ENCODE data around the gene FOCAD. TPM values are rescaled to one million over a fixed set of nuclear protein-coding genes. Genes with fewer than 3 reads are reported as not detected.

Gene FOCAD
- total and polyA plus RNA-seq, 7 experiments from 2014 or later = 12.8 to 33.7 (median 18.3) TPM

GRCh38 chr9:20980832-20981455 is 296.9 kb downstream of the FOCAD start:
- Histone ChIP-seq H3K36me3 (ENCODE audit: control insufficient read depth in 2 of 3, insufficient read depth in 3 of 3, low read length in 3 of 3) (peaks cover 0 to 4% (median 3%) of the 10 kb centered on the region in 3 experiments), H3K4me1 (ENCODE audit: control insufficient read depth in 2 of 2, insufficient read depth in 2 of 2, low read length in 2 of 2) (no peaks in the 10 kb centered on the region), H3K9me3 (ENCODE audit: control insufficient read depth in 2 of 3, low read length in 3 of 3) (no peaks in the 10 kb centered on the region), H3K27ac (ENCODE audit: low read depth, low read length) (no peak overlapping the region), H3K4me3 (ENCODE audit: low read length) (no peak overlapping the region), H3K27me3 (ENCODE audit: control insufficient read depth in 2 of 2, insufficient read depth in 2 of 2, low read length in 2 of 2) (no peaks in the 10 kb centered on the region)
- DNase-seq (no peak), ATAC-seq (peak; percentile 70)
- Mint-ChIP-seq H3K9me3 (no peaks in the 10 kb centered on the region), H3K27me3 (no peaks in the 10 kb centered on the region), H3K4me1 (peaks cover 0 to 11% (median 4%) of the 10 kb centered on the region in 7 donors), H3K27ac (peak overlapping the region in 1 of 9 donors; percentile 0), H3K36me3 (peaks cover 16 to 58% (median 36%) of the 10 kb centered on the region in 5 donors), H3K4me3 (no peak overlapping the region)
- CTCF ChIA-PET = no interaction called here
- intact Hi-C loops (cut with micrococcal nuclease) = no loop called here
- POLR2A ChIA-PET = interaction anchor here (1.2 kb wide), 1 partner anchor 11 kb away, joined by 3 read pairs; no protein-coding TSS in a partner anchor

- H3K9me3 ChIP-seq (ENCODE audit: control insufficient read depth in 2 of 3, low read length in 3 of 3) = no peaks in the 10 kb centered on the region
- no peaks in the 10 kb centered on the region for H3K27me3 ChIP-seq (ENCODE audit: control insufficient read depth in 2 of 2, insufficient read depth in 2 of 2, low read length in 2 of 2)
- POLR2A ChIA-PET = interaction anchor here (1.2 kb wide), 1 partner anchor 12 kb away, joined by 3 read pairs; no protein-coding TSS in a partner anchor
- H3K36me3 Mint-ChIP-seq = peaks cover 13 to 59% (median 36%) of the 10 kb centered on the region in 5 donors
- H3K4me1 Mint-ChIP-seq = peaks cover 0 to 11% (median 4%) of the 10 kb centered on the region in 7 donors
- H3K27ac ChIP-seq (ENCODE audit: low read depth, low read length) = no peak overlapping the region
- H3K9me3 Mint-ChIP-seq = no peaks in the 10 kb centered on the region
- no peaks in the 10 kb centered on the region for H3K27me3 Mint-ChIP-seq
- peaks cover 0 to 7% (median 3%) of the 10 kb centered on the region in 3 experiments for H3K36me3 ChIP-seq (ENCODE audit: control insufficient read depth in 2 of 3, insufficient read depth in 3 of 3, low read length in 3 of 3)
- H3K27ac Mint-ChIP-seq = no peak overlapping the region
- CTCF ChIA-PET = no interaction called here
- DNase-seq (no peak), ATAC-seq (no peak)
- no peaks in the 10 kb centered on the region for H3K4me1 ChIP-seq (ENCODE audit: control insufficient read depth in 2 of 2, insufficient read depth in 2 of 2, low read length in 2 of 2)
- H3K4me3 Mint-ChIP-seq = no peak overlapping the region
- intact Hi-C loops (cut with micrococcal nuclease) = no loop called here
- no peak overlapping the region for H3K4me3 ChIP-seq (ENCODE audit: low read length)
These were observed 297.4 kb downstream of the FOCAD start for GRCh38 chr9:20981486-20981885.

GRCh38 chr9:20984506-20984905 is 300.4 kb downstream of the FOCAD start:
- ChIA-PET CTCF (interaction anchor here (0.9 kb wide), 1 partner anchor 11 kb away, joined by 3 read pairs; no protein-coding TSS in a partner anchor), POLR2A (no interaction called here)
- ATAC-seq = no peak
- no peak overlapping the region for H3K27ac Mint-ChIP-seq
- peaks cover 0 to 11% (median 4%) of the 10 kb centered on the region in 7 donors for H3K4me1 Mint-ChIP-seq
- H3K4me3 Mint-ChIP-seq = no peak overlapping the region
- DNase-seq = no peak
- no peaks in the 10 kb centered on the region for H3K27me3 ChIP-seq (ENCODE audit: control insufficient read depth in 2 of 2, insufficient read depth in 2 of 2, low read length in 2 of 2)
- intact Hi-C loops (cut with micrococcal nuclease) = no loop called here
- H3K27ac ChIP-seq (ENCODE audit: low read depth, low read length) = no peak overlapping the region
- H3K36me3 ChIP-seq (ENCODE audit: control insufficient read depth in 2 of 3, insufficient read depth in 3 of 3, low read length in 3 of 3) = peaks cover 0 to 9% (median 3%) of the 10 kb centered on the region in 3 experiments
- H3K4me3 ChIP-seq (ENCODE audit: low read length) = no peak overlapping the region
- H3K4me1 ChIP-seq (ENCODE audit: control insufficient read depth in 2 of 2, insufficient read depth in 2 of 2, low read length in 2 of 2) = no peaks in the 10 kb centered on the region
- no peaks in the 10 kb centered on the region for H3K9me3 ChIP-seq (ENCODE audit: control insufficient read depth in 2 of 3, low read length in 3 of 3)
- H3K9me3 Mint-ChIP-seq = no peaks in the 10 kb centered on the region
- H3K27me3 Mint-ChIP-seq = no peaks in the 10 kb centered on the region
- peaks cover 3 to 58% (median 37%) of the 10 kb centered on the region in 5 donors for H3K36me3 Mint-ChIP-seq

GRCh38 chr9:20985851-20986600 is 302.0 kb downstream of the FOCAD start:
- Mint-ChIP-seq H3K27ac (no peak overlapping the region), H3K36me3 (peaks cover 11 to 67% (median 47%) of the 10 kb centered on the region in 5 donors), H3K27me3 (no peaks in the 10 kb centered on the region), H3K4me3 (no peak overlapping the region), H3K9me3 (peaks cover 0 to 1% (median 0%) of the 10 kb centered on the region in 11 donors), H3K4me1 (peaks cover 0 to 5% (median 1%) of the 10 kb centered on the region in 7 donors)
- H3K27ac ChIP-seq (ENCODE audit: low read depth, low read length) = no peak overlapping the region
- intact Hi-C loops (cut with micrococcal nuclease) = no loop called here
- H3K9me3 ChIP-seq (ENCODE audit: control insufficient read depth in 2 of 3, low read length in 3 of 3) = no peaks in the 10 kb centered on the region
- DNase-seq (no peak), ATAC-seq (no peak)
- ChIA-PET CTCF (no interaction called here), POLR2A (interaction anchor here (0.7 kb wide), 2 partner anchors 325 to 688 kb away, joined by 4 to 7 read pairs; no protein-coding TSS in a partner anchor)
- no peaks in the 10 kb centered on the region for H3K27me3 ChIP-seq (ENCODE audit: control insufficient read depth in 2 of 2, insufficient read depth in 2 of 2, low read length in 2 of 2)
- no peaks in the 10 kb centered on the region for H3K4me1 ChIP-seq (ENCODE audit: control insufficient read depth in 2 of 2, insufficient read depth in 2 of 2, low read length in 2 of 2)
- H3K36me3 ChIP-seq (ENCODE audit: control insufficient read depth in 2 of 3, insufficient read depth in 3 of 3, low read length in 3 of 3) = peaks cover 0 to 16% (median 3%) of the 10 kb centered on the region in 3 experiments
- H3K4me3 ChIP-seq (ENCODE audit: low read length) = no peak overlapping the region

GRCh38 chr9:20987521-20987920 is 303.5 kb downstream of the FOCAD start:
- no peak overlapping the region for H3K27ac Mint-ChIP-seq
- H3K36me3 ChIP-seq (ENCODE audit: control insufficient read depth in 2 of 3, insufficient read depth in 3 of 3, low read length in 3 of 3) = peaks cover 0 to 16% (median 3%) of the 10 kb centered on the region in 3 experiments
- ChIA-PET CTCF (no interaction called here), POLR2A (no interaction called here)
- ATAC-seq = no peak
- no peak overlapping the region for H3K4me3 Mint-ChIP-seq
- no peak overlapping the region for H3K27ac ChIP-seq (ENCODE audit: low read depth, low read length)
- intact Hi-C loops (cut with micrococcal nuclease) = no loop called here
- H3K36me3 Mint-ChIP-seq = peaks cover 9 to 61% (median 44%) of the 10 kb centered on the region in 5 donors
- no peaks in the 10 kb centered on the region for H3K4me1 ChIP-seq (ENCODE audit: control insufficient read depth in 2 of 2, insufficient read depth in 2 of 2, low read length in 2 of 2)
- no peaks in the 10 kb centered on the region for H3K27me3 Mint-ChIP-seq
- no peaks in the 10 kb centered on the region for H3K27me3 ChIP-seq (ENCODE audit: control insufficient read depth in 2 of 2, insufficient read depth in 2 of 2, low read length in 2 of 2)
- H3K9me3 Mint-ChIP-seq = peaks cover 0 to 1% (median 0%) of the 10 kb centered on the region in 11 donors
- H3K9me3 ChIP-seq (ENCODE audit: control insufficient read depth in 2 of 3, low read length in 3 of 3) = no peaks in the 10 kb centered on the region
- no peaks in the 10 kb centered on the region for H3K4me1 Mint-ChIP-seq
- DNase-seq = no peak
- H3K4me3 ChIP-seq (ENCODE audit: low read length) = no peak overlapping the region

- Histone ChIP-seq H3K27ac (ENCODE audit: low read depth, low read length) (no peak overlapping the region), H3K27me3 (ENCODE audit: control insufficient read depth in 2 of 2, insufficient read depth in 2 of 2, low read length in 2 of 2) (no peaks in the 10 kb centered on the region), H3K9me3 (ENCODE audit: control insufficient read depth in 2 of 3, low read length in 3 of 3) (no peaks in the 10 kb centered on the region), H3K36me3 (ENCODE audit: control insufficient read depth in 2 of 3, insufficient read depth in 3 of 3, low read length in 3 of 3) (peaks cover 0 to 19% (median 3%) of the 10 kb centered on the region in 3 experiments), H3K4me1 (ENCODE audit: control insufficient read depth in 2 of 2, insufficient read depth in 2 of 2, low read length in 2 of 2) (no peaks in the 10 kb centered on the region), H3K4me3 (ENCODE audit: low read length) (no peak overlapping the region)
- CTCF ChIA-PET = no interaction called here
- DNase-seq (no peak), ATAC-seq (no peak)
- H3K4me1 Mint-ChIP-seq = peaks cover 0 to 3% (median 0%) of the 10 kb centered on the region in 7 donors
- H3K27ac Mint-ChIP-seq = no peak overlapping the region
- H3K36me3 Mint-ChIP-seq = peaks cover 11 to 60% (median 42%) of the 10 kb centered on the region in 5 donors
- no peak overlapping the region for H3K4me3 Mint-ChIP-seq
- POLR2A ChIA-PET = interaction anchor here (0.6 kb wide), 1 partner anchor 763 kb away, joined by 3 read pairs; no protein-coding TSS in a partner anchor
- no peaks in the 10 kb centered on the region for H3K27me3 Mint-ChIP-seq
- peaks cover 0 to 1% (median 0%) of the 10 kb centered on the region in 11 donors for H3K9me3 Mint-ChIP-seq
- intact Hi-C loops (cut with micrococcal nuclease) = no loop called here
These were observed 304.0 kb downstream of the FOCAD start for GRCh38 chr9:20988061-20988460.
